Right atrium auricular region (tissue), 2 donors: ENCODE results near the gene INPP4B. TPM values are rescaled to one million over a fixed set of nuclear protein-coding genes. Genes with fewer than 3 reads are reported as not detected.

Experiments used
- DNase-seq: peaks from one replicate; pipeline ENCODE4 v3.0.0-alpha.2; 2019; ENCODE audit warnings: low spot score
- H3K27ac ChIP-seq, 2 donors: fragments of 200-600 bp; sonication (generic); 1 replicate in 1 of 2; 2 replicates in 1 of 2; pipeline ENCODE4 v1.5.1; 2016 to 2019
- H3K27me3 ChIP-seq, 2 donors: fragments of 200-600 bp; sonication (generic); one replicate each; pipeline versions ENCODE4 v1.5.1 to v1.6.0; 2017 to 2019
- H3K36me3 ChIP-seq: fragments of 200-600 bp; sonication (generic); one replicate; pipeline ENCODE4 v1.5.1; 2016
- H3K4me1 ChIP-seq, 2 donors: fragments of 200-600 bp; sonication (generic); one replicate each; pipeline versions ENCODE4 v1.5.1 to v1.6.0; 2017 to 2019
- H3K4me3 ChIP-seq, 2 donors: fragments of 200-600 bp; sonication (generic); 1 replicate in 1 of 2; 2 replicates in 1 of 2; pipeline ENCODE4 v1.5.1; 2017 to 2019; ENCODE audit warnings: mild to moderate bottlenecking in 1 of 2, moderate library complexity in 1 of 2
- H3K9me3 ChIP-seq, 2 donors: fragments of 200-600 bp; sonication (generic); one replicate each; pipeline ENCODE4 v1.5.1; 2019
- CTCF ChIP-seq, 2 donors: fragments of 200-600 bp; sonication (generic); IDR thresholded peaks; one replicate each; pipeline ENCODE4 v1.5.1; 2019; ENCODE audit warnings: antibody characterized with exemption in 2 of 2
- total RNA-seq, 2 donors: library from RNA; depleted of rRNA; stranded (reverse); fragments of >200 nt; gene quantifications; one replicate each; pipeline ENCODE4 v1.1.0, GENCODE V29; 2016

The INPP4B gene
- total RNA-seq, 2 donors from 2014 or later: 14.8 to 15.3 TPM

GRCh38 chr4:142285222-142285583 lies 560.9 kb downstream of the INPP4B start:
- Histone ChIP-seq H3K9me3 (no peaks in the 10 kb centered on the region), H3K4me1 (no peaks in the 10 kb centered on the region), H3K27me3 (no peaks in the 10 kb centered on the region), H3K27ac (no peak overlapping the region), H3K36me3 (no peaks in the 10 kb centered on the region), H3K4me3 (no peak overlapping the region)
- TF ChIP-seq CTCF (IDR thresholded peaks at IDR 0.05): no peak
- DNase-seq: no peak

- Histone ChIP-seq H3K27me3 (no peaks in the 10 kb centered on the region), H3K36me3 (no peaks in the 10 kb centered on the region), H3K4me3 (no peak overlapping the region), H3K9me3 (no peaks in the 10 kb centered on the region), H3K27ac (no peak overlapping the region), H3K4me1 (no peaks in the 10 kb centered on the region)
- no peak for TF ChIP-seq CTCF (IDR thresholded peaks at IDR 0.05)
- no peak for DNase-seq
These were observed 561.5 kb downstream of the INPP4B start for GRCh38 chr4:142284402-142285221.

GRCh38 chr4:142282870-142283431 lies 563.1 kb downstream of the INPP4B start:
- peak; percentile 41 to 68 for TF ChIP-seq CTCF (IDR thresholded peaks at IDR 0.05)
- Histone ChIP-seq H3K36me3 (no peaks in the 10 kb centered on the region), H3K27me3 (no peaks in the 10 kb centered on the region), H3K9me3 (no peaks in the 10 kb centered on the region), H3K27ac (no peak overlapping the region), H3K4me3 (no peak overlapping the region), H3K4me1 (no peaks in the 10 kb centered on the region)
- DNase-seq: no peak

GRCh38 chr4:142281999-142282398 lies 564.1 kb downstream of the INPP4B start:
- Histone ChIP-seq H3K4me3 (no peak overlapping the region), H3K36me3 (no peaks in the 10 kb centered on the region), H3K4me1 (no peaks in the 10 kb centered on the region), H3K27ac (no peak overlapping the region), H3K27me3 (no peaks in the 10 kb centered on the region), H3K9me3 (no peaks in the 10 kb centered on the region)
- no peak for DNase-seq
- TF ChIP-seq CTCF (IDR thresholded peaks at IDR 0.05): no peak

- H3K9me3 ChIP-seq: no peaks in the 10 kb centered on the region
- H3K4me1 ChIP-seq: no peaks in the 10 kb centered on the region
- no peaks in the 10 kb centered on the region for H3K27me3 ChIP-seq
- TF ChIP-seq CTCF (IDR thresholded peaks at IDR 0.05): no peak
- DNase-seq: no peak
- no peak overlapping the region for H3K4me3 ChIP-seq
- no peak overlapping the region for H3K27ac ChIP-seq
- H3K36me3 ChIP-seq: no peaks in the 10 kb centered on the region
These were observed 567.4 kb downstream of the INPP4B start for GRCh38 chr4:142278663-142279062.
